Right lobe of liver (tissue), 6 donors: ENCODE results near the gene CREBBP. TPM values are rescaled to one million over a fixed set of nuclear protein-coding genes. Genes with fewer than 3 reads are reported as not detected.

Source experiments
- ATAC-seq, 4 donors: fragments of 200-7000 bp; cut with Tn5 transposase; one replicate each; pipeline ENCODE4 v1.9.1; 2020; ENCODE audit warnings: mild to moderate bottlenecking in 4 of 4, moderate library complexity in 4 of 4
- DNase-seq, 3 donors: peaks; one replicate each; pipeline ENCODE4 v3.0.0-alpha.2; 2020
- H3K27ac ChIP-seq, 3 donors: fragments of 200-600 bp; one replicate each; pipeline ENCODE4 v1.8.0; 2022
- H3K27me3 ChIP-seq, 2 donors: fragments of 200-600 bp; one replicate each; pipeline ENCODE4 v1.8.0; 2022
- H3K36me3 ChIP-seq, 4 donors: fragments of 200-600 bp; sonication (generic) in 1 of 4; one replicate each; pipeline versions ENCODE4 v1.5.1 to v1.8.0; 2017 to 2022; ENCODE audit warnings: control low read depth in 1 of 4
- H3K4me1 ChIP-seq, 4 donors: fragments of 200-600 bp; sonication (generic) in 1 of 4; one replicate each; pipeline versions ENCODE4 v1.5.1 to v1.8.0; 2017 to 2022; ENCODE audit warnings: control low read depth in 1 of 4
- H3K4me3 ChIP-seq, 3 donors: fragments of 200-600 bp; one replicate each; pipeline ENCODE4 v1.8.0; 2022
- H3K9me3 ChIP-seq, 4 donors: fragments of 200-600 bp; sonication (generic) in 1 of 4; one replicate each; pipeline versions ENCODE4 v1.5.1 to v1.8.0; 2017 to 2022; ENCODE audit warnings: control low read depth in 1 of 4
- POLR2A ChIP-seq: fragments of 450-650 bp; IDR thresholded peaks from one replicate; pipeline ENCODE4 v1.6.1; 2017; ENCODE audit warnings: antibody characterized with exemption, mild to moderate bottlenecking
- WGBS: methylation state at CpG from one replicate; pipeline ENCODE4 v1.1.6; 2018; ENCODE audit warnings: low coverage, low lambda C conversion rate; ENCODE audit not compliant: insufficient coverage; ENCODE audit errors: missing lambda C conversion rate; 5-methylcytosine and 5-hydroxymethylcytosine counted together
- intact Hi-C, 2 donors: fragments of 100-400 bp; cut with DNase I; formaldehyde crosslinking; loops; one replicate each; pipeline versions ENCODE4 v1.11.2 to v1.14.1; 2022
- total RNA-seq, 6 experiments: library from RNA; depleted of rRNA in 2 of 6; stranded (reverse); fragments of >200 nt in 2 of 6; fragmentation: NEBNext Ultra II Directional in 3 of 6; extraction: Animal tissue kit (Norgen Biotek cat#: 25700) in 3 of 6; gene quantifications; one replicate each; pipeline versions ENCODE4 v1.1.0 to v1.2.4, GENCODE V29; 2016 to 2023
- TF ChIP-seq, protein P1 (sequence below), 4 donors: fragments of 200-600 bp in 3 of 4; fragments of 450-650 bp in 1 of 4; IDR thresholded peaks; one replicate each; pipeline versions ENCODE4 v1.5.1 to v1.8.0; 2016 to 2022; ENCODE audit warnings: antibody characterized with exemption in 4 of 4, mild to moderate bottlenecking in 2 of 4
- donor health status: DM: no; HTN: yes; CAD: no.
- donor health status: DM: no; HTN: no; CAD: no.
- donor health status: DM: no; HTN: no; CAD: no.
- donor health status: DM: no; HTN: yes; CAD: no.
- donor health status: DM: no; HTN: yes; CAD: no.

The CREBBP gene
- total RNA-seq, 6 experiments from 2014 or later = 18.1 to 39.8 (median 29.2) TPM

DNA sequence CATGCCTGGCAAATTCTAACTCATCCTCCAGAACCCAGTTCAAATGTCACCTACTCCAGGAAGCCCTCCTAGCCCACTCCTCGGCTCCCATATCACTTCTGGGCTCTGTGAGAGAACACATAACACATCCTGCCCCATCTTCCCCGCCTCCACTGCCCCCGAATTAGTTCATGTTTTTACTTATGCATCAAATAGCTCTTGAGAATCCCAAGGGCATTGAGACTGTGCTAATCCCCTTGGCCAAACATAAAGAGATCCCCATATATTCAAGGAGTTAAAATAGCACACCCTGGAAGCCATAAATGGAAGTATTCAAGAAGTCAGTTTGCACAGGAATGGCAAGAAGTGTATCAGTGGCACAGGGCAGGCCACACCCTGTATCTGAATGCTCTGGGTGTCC lies 2.0 kb upstream of the CREBBP start:
- no peaks in the 10 kb centered on the region for H3K36me3 ChIP-seq
- H3K4me3 ChIP-seq = no peak overlapping the region
- H3K4me1 ChIP-seq = peaks cover 0 to 22% (median 5%) of the 10 kb centered on the region in 4 donors
- DNase-seq = no peak
- WGBS = 97% methylated on average over 3 of the region's 3 CpGs
- intact Hi-C loops = no loop called here
- no peaks in the 10 kb centered on the region for H3K27me3 ChIP-seq
- H3K27ac ChIP-seq = no peak overlapping the region
- no peak for TF ChIP-seq POLR2A
- TF ChIP-seq, protein P1, sequence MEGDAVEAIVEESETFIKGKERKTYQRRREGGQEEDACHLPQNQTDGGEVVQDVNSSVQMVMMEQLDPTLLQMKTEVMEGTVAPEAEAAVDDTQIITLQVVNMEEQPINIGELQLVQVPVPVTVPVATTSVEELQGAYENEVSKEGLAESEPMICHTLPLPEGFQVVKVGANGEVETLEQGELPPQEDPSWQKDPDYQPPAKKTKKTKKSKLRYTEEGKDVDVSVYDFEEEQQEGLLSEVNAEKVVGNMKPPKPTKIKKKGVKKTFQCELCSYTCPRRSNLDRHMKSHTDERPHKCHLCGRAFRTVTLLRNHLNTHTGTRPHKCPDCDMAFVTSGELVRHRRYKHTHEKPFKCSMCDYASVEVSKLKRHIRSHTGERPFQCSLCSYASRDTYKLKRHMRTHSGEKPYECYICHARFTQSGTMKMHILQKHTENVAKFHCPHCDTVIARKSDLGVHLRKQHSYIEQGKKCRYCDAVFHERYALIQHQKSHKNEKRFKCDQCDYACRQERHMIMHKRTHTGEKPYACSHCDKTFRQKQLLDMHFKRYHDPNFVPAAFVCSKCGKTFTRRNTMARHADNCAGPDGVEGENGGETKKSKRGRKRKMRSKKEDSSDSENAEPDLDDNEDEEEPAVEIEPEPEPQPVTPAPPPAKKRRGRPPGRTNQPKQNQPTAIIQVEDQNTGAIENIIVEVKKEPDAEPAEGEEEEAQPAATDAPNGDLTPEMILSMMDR (IDR thresholded peaks at IDR 0.05) = no peak
- no peaks in the 10 kb centered on the region for H3K9me3 ChIP-seq
- no peak for ATAC-seq

DNA sequence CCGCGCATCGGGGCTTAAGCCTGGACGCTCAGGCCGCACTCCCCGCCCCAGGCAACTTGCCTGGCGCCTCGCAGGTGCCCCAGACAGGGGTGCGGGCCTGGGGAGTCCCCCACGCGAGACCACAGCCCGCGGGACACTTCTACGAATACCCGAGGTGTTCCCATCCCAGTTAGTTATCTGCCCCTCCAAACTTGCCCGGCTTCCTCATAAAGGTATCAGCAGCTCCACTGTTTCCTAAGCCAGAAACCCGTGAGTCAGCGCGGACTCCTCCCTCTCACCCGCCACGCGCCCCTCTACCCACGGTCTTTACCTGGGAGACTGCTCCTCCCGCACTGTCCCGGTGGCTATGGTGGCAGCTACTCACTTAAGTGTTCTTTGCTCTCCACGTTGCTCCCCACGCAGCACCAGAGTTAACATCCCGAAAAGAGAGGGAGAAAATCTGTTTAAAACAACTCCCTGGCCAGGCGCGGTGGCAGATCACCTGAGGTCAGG lies 1.0 kb upstream of the CREBBP start:
- DNase-seq (no peak), ATAC-seq (no peak)
- intact Hi-C loops = no loop called here
- H3K4me1 ChIP-seq = peaks cover 0 to 32% (median 10%) of the 10 kb centered on the region in 4 donors
- peak overlapping the region in 2 of 3 donors; percentile 62 to 76 for H3K4me3 ChIP-seq
- no peaks in the 10 kb centered on the region for H3K36me3 ChIP-seq
- no peak overlapping the region for H3K27ac ChIP-seq
- WGBS = 83% methylated on average over 16 of the region's 30 CpGs
- no peak for TF ChIP-seq POLR2A
- TF ChIP-seq, protein P1 (IDR thresholded peaks at IDR 0.05) = no peak
- no peaks in the 10 kb centered on the region for H3K9me3 ChIP-seq
- no peaks in the 10 kb centered on the region for H3K27me3 ChIP-seq

DNA sequence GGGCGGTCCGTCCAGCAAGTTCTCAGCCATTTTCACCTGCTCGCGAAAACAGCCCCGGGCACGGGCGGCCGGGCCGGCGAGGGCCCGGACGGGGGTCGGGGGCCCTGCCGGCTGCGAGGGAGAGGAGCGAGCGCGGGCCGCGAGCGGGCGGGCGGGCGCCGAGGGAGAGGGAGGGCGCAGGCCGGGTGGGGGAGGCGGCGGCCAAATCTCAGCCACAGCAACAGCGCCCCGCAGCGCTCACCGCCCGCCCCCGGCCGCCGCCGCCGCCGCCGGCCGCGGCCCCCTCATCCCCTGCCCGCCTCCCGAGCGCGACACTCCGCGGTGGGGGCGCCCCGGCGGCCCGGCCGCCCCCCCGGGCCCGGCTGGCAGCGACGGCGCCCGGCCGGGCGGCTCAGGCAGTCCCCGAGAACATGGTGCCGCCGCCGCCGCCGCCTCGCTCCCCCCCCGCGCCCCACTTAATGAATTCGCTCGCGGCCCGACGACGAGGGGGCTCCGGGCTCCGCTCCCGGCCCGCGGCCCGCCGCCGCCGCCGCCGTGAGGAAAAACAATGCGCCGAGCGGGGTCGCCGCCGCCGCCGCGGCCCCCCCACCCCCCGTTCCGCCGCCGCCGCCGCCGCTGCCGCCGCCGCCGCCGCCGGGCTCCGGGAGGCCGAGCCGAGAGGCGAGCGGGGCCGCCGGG lies 487 bp downstream of the CREBBP start:
- peak; percentile 70 to 82 (median 78) for ATAC-seq
- DNase-seq = peak; percentile 82 to 86 (median 85)
- no peaks in the 10 kb centered on the region for H3K9me3 ChIP-seq
- H3K27me3 ChIP-seq = no peaks in the 10 kb centered on the region
- H3K27ac ChIP-seq = peak overlapping the region in 2 of 3 donors; percentile 83 to 88
- TF ChIP-seq, protein P1 (IDR thresholded peaks at IDR 0.05) = peak in 1 of 4 donors; percentile 44
- no peak for TF ChIP-seq POLR2A
- intact Hi-C loops = loop anchor here (10.0 kb wide), 2 partner anchors 185 to 195 kb away; no protein-coding TSS in a partner anchor
- H3K4me3 ChIP-seq = peak overlapping the region; percentile 76 to 92 (median 86)
- no peaks in the 10 kb centered on the region for H3K36me3 ChIP-seq
- 0% methylated on average over 10 of the region's 117 CpGs for WGBS
- H3K4me1 ChIP-seq = peaks cover 0 to 39% (median 14%) of the 10 kb centered on the region in 4 donors

DNA sequence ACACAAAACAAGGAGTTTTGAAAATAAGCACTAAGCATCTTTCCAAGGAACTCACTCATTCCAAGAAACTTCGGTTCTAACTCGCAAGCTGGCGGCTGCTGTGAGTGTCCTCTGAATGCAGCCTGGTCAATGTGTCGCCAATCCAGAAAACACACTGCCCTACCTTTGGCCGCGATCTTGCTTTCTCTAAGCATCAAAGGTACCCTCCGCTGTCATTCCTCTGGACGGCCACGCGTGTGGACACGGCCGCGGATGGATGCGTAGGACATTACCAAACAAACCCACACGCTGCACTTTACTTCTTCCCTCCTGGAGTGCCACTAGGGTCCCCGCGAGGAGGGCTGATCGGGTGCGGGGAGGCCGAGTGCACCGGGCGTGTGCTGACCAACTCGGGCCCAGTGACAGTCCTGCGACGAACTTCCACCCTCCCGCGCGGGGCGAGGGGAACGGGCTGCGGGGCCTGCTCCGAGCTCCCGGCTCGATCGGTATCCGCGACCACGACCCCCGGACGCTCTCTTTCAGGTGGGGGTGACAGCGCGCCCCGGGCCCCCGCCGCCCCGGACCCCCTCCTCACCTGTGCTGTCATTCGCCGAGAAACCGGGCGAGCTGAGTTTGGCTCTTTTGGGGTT lies 1.1 kb downstream of the CREBBP start:
- peak overlapping the region in 2 of 3 donors; percentile 23 to 88 for H3K27ac ChIP-seq
- ATAC-seq = peak; percentile 46 to 58 (median 54)
- H3K27me3 ChIP-seq = no peaks in the 10 kb centered on the region
- DNase-seq = peak; percentile 62 to 71 (median 67)
- WGBS = 0% methylated on average over 7 of the region's 50 CpGs
- H3K9me3 ChIP-seq = no peaks in the 10 kb centered on the region
- H3K4me1 ChIP-seq = peaks cover 0 to 36% (median 14%) of the 10 kb centered on the region in 4 donors
- H3K4me3 ChIP-seq = peak overlapping the region; percentile 76 to 92 (median 86)
- no peak for TF ChIP-seq POLR2A
- intact Hi-C loops = loop anchor here (10.0 kb wide), 2 partner anchors 185 to 195 kb away; no protein-coding TSS in a partner anchor
- no peaks in the 10 kb centered on the region for H3K36me3 ChIP-seq

DNA sequence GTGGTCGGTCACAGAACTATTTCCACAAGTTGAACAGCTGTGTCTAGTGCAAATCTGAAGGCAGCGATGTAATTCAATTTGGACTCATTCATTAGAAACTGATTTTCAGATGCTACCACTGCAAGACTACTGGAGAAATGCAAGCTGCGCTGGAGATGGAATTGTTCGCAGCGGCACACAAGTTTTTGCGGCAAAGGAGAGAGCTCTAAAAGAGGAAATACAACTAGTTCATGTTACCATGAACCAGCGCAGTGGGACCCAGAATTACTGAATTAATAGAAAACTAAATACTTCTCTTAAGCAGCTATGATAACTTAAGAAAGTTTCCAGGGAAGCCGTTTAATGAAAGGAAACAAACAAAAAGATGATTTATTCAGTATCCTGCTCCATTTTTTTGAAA lies 1.9 kb downstream of the CREBBP start:
- intact Hi-C loops = loop anchor here (10.0 kb wide), 2 partner anchors 184 to 194 kb away; no protein-coding TSS in a partner anchor
- no peaks in the 10 kb centered on the region for H3K36me3 ChIP-seq
- H3K9me3 ChIP-seq = no peaks in the 10 kb centered on the region
- WGBS = 11% methylated on average over 8 of the region's 8 CpGs
- TF ChIP-seq POLR2A = no peak
- peak overlapping the region; percentile 76 to 92 (median 86) for H3K4me3 ChIP-seq
- ATAC-seq (no peak), DNase-seq (no peak)
- no peak overlapping the region for H3K27ac ChIP-seq
- H3K4me1 ChIP-seq = peaks cover 0 to 44% (median 18%) of the 10 kb centered on the region in 4 donors
- H3K27me3 ChIP-seq = no peaks in the 10 kb centered on the region
